ENCODE measurements around the gene TTLL3.
"Not testable (repeated sequence)": the region's sequence is repeated elsewhere in the genome, so short reads cannot be mapped to it uniquely, and the experiment has no call there.

Gene TTLL3

DNA sequence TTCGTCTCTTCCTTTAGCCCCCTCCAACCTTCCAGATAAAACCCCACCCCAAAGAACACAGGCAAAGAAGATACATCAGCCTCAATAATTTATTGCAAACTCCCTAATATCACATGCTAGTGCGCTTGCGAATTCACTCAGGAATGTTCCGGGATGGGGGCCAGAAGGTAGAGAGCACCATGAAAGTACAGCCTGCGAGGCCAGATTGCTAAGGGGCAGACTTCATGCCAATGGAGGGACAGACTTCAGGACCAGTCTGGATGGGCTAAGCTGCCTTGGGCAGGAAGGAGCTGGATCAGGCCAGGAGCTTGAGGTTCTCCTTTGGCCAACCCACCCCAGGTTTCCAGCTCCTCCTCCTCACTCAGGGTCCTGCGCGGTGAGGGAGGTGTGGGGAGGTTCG is 56.6 kb downstream of the TTLL3 start:
- DNase-seq: no peak

GRCh38 chr3:9867106-9867505 is 57.0 kb downstream of the TTLL3 start:
- no peak for DNase-seq

- no peak for DNase-seq
Observed at GRCh38 chr3:9869955-9870354, 59.9 kb downstream of the TTLL3 start.

DNA sequence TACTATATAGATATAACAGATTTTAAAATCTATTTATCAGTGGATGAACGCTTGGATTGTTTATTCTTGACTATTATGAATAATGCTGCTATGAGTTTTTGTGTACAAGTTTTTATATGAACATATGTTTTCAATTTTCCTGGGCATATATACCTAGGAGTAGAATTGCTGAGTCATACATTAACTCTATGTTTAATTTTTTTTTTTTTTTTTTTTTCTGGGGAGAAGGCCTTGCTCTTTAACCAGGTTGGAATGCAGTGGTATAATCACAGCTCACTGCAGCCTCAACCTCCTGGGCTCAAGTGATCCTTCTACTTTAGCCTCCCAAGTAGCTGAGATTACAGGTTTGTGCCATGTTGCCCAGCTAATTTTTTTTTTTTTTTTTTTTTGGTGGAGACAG is 60.9 kb downstream of the TTLL3 start:
- no peak for DNase-seq

GRCh38 chr3:9872067-9872466 is 62.0 kb downstream of the TTLL3 start:
- DNase-seq: not testable (repeated sequence)

DNA sequence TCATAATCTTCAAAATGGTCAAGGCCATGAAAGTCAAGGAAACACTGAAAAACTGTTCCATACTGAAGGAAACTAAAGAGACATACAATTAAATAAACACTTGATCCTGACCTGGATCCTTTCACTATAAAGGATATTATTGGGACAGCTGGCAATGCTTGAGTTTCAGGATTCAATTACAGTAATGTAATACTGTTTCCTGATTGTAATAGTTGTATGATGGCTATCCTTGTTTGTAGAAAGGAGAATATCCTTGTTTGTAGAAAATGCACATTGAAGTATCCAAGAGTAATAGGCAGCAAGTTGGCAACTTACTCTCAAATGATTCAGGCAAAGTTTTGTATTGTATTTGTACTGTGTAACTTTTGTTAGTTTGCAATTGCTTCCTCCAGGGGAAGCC is 65.4 kb downstream of the TTLL3 start:
- no peak for DNase-seq

- not testable (repeated sequence) for DNase-seq
Observed at GRCh38 chr3:9876255-9876654, 66.2 kb downstream of the TTLL3 start.

DNA sequence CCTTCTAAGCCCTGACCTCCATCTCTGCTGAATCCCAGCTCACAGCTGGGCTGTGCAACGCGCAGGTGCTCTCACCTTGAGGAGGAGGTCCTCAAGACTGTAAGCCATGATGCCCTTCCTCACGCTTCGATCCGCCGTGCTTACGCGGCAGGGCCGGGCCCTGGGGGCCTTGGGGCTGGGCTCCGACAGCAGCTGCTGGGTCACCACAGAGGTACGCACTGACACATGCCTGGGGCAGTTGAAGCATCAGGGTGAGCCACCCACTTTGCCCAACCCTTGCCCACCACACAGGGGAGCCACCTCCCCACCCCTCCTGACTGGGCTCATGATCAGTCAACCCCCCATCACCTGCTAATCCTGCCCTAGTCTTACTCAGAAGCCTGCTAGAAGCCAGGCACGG is 66.9 kb downstream of the TTLL3 start:
- DNase-seq: no peak

DNA sequence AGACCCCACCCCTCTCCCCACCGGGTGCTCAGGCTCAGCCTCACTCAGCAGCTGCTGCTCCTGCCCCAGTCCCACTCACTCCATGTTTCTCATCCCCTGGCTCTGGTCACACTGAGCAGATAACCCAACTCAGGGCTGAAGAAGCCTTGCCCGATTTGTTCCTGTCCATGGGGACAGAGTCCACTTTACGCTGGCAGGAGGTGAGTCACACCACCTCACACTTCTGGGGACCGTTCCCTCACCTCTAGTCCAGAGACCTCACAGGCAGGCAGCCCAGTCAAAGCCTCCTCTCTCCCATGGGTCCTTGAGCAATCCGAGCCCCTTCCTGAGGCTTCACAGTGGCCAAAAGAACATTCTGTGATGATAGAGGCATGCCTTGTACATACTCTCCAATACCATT is 68.6 kb downstream of the TTLL3 start:
- no peak for DNase-seq

- no peak for DNase-seq
Observed at GRCh38 chr3:9879830-9880549, 69.9 kb downstream of the TTLL3 start, which contains the start of gene CIDEC. TSS of gene CIDEC (minus strand) at chr3:9880253. CDS start at chr3:9878486, 1,767 bp downstream.

- no peak for DNase-seq
Observed at GRCh38 chr3:9881441-9881840, 71.4 kb downstream of the TTLL3 start.

- DNase-seq: no peak
Observed at GRCh38 chr3:9883706-9884554, 73.9 kb downstream of the TTLL3 start.

DNA sequence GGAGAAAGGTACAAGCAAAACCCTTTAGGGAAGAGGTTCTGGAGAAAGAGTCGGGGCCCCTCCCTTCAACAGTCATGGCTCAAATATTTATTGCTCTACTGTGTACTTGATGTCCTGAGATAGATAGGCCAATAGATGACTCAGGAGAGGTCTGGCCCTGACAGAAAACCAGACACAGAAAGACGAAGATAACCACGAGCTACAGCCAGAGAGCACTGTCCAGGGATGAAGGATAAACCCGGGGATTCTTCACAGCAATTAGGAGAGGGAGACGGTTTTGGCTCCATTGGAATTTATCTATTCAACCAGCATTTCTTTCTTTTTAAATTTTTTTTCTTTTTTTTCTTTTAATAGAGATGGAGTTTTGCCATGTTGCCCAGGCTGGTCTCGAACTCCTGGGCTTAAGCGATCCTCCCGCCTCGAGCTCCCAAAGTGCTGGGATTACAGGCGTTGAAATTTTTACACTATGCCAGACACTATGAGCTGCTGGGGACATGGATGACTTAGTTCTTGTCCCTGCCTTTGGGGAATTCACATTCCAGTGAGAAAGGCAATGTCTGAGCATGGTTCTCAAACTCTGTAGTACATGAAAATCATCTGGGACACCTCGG is 74.6 kb downstream of the TTLL3 start:
- DNase-seq: no peak

Measured in right kidney (tissue), 1 donor.